Stimulated activated CD8-positive, alpha-beta memory T cell treated with anti-CD3 and anti-CD28 coated beads, Interleukin-12 subunit alpha, Interleukin-12 subunit beta, amount 100 ng/mL, for 1 hour (primary cell): ENCODE data around the gene SS18L1.

ENCODE experiments used
- DNase-seq: peaks from one replicate; pipeline ENCODE4 v3.0.0-alpha.2; 2020; ENCODE audit warnings: low read depth

The SS18L1 gene

DNA sequence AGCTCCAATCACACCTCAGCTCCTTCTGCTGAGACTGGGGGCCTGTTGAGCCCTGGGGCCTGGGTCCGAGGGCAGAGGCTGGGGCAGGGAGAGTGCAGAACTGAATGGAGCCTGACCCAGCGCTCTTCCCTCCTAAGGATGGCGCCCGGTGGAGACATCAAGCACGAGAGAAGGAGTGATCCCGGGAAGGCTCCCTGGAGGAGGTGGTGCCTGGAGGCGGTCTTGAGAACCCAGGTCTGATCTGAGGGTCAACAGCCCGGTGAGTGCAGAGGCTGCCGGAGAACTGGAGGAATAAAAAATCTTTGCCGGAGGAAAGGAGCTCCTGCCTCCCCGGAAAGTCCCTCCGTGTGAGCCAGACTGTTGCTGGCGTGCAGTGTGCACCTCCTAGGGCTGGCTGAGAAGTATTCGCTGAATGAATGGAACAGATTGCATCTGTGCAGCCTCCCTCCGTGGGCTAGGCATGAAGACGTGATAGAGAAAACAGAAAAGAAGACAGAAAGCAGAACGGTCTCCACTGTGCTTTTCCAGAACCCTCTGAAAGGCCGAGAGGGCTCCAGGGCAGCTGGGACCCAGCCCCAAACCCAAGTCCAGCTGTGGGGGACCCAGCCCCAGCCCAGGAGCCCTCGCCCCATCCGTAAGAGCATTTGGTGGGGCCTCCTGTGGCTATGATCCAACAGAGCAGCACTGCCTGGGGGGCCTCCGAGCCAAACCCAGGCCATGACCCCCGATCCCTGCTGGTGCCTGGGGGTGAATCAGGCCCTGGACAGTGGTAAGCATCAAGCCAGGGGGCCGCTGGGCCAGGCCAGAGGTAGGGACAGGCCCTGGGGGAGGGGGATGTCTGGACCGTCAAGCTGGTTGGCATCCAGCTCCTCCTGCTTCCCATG is 83.4 kb downstream of the SS18L1 start:
- DNase-seq = no peak

DNA sequence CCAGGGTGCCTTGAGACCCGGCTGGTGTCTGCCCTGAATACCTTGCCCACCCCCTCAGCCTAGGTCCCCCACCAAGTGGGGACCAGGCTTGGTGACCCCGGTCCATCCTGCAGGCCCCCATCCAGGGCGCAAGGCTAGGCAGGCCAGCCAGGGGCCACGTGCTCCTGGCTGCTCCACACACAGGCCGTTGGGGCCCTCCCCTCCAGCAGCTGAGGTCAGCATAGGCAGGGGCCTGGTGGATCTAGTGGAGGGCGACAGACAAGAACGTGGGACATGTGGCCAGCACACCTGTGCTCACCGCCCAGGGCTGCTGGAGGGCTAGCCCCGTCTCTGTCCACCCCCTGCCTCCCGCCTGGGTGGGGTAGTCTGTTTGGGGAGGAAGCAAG is 84.0 kb downstream of the SS18L1 start:
- no peak for DNase-seq

DNA sequence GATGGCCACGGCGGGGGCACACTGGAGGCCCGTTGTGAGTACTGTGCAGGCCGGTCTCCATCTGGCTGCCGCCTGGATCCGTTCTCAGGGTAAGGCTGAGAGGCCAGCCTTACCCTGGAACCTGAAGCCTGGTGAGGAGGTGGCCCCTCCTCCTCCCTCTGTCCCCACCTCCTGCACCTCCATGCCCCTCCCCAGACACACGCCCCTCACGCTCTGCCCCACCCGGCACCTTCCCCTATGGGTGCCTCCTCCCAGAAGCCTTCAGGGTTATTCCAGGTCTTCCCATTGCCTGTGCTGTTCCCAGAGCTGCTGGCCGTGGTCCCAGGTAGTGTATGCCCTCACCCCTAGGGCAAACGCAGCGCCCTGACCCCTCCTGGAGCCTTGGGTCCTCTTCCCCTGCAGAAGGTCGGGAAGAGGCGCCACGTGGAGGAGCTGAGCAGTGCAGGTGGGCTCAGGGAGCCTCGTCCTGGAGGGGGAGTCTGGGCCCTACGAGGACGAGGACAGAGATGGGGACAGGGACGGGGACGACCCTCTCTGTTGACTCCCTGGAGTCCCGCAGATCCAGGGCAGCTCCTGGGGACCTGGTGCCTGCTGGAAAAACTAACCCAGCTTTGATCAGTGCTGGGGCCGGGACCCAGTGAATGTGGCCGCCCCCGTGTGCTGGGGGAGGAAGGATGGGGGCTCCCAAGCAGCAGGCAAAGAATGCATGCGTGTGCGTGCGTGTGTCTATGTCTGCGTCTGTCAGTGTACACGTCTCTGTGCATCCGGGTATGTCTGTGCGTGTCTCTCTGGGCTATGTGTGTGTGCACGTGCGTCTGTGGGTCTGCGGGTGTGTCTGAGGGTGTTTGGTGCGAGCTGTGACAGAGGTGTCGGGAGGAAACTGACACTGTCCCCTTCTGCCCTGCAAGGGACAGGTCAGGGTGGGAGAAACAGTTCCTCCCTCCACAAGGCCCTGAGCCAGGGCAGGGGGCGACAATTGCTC is 84.7 kb downstream of the SS18L1 start:
- DNase-seq = no peak

DNA sequence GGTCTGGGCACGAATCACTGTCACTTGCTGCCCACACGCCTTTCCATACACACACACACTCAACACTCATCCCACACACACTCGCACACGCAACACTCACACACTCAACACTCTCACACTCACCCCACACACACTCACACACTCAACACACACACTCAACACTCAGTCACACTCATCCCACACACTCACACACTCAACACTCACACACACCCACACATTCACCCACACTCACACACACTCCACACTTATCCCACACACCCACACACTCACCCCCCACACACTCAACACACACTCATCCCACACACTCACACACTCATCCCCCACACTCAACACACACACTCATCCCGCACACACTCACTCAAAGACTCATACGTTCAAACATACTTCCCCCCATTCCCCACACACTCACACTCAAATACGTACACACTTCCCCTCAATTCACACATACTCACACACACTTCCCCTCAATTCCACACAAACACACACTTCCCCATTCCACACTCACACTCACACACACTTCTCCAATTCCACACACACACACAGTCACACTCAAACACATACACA is 85.5 kb downstream of the SS18L1 start:
- DNase-seq = no peak

DNA sequence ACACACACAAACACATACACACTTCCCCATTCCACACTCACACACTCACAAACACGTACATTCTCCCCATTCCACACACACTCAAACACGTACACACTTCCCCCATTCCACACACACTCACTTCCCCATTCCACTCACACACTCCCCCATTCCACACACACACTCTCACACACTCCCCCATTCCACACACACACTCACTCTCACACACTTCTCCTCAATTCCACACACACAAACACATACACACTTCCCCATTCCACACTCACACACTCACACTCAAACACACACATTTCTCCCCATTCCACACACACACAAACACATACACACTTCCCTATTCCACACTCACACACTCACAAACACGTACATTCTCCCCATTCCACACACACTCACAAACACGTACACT is 86.1 kb downstream of the SS18L1 start:
- no peak for DNase-seq

DNA sequence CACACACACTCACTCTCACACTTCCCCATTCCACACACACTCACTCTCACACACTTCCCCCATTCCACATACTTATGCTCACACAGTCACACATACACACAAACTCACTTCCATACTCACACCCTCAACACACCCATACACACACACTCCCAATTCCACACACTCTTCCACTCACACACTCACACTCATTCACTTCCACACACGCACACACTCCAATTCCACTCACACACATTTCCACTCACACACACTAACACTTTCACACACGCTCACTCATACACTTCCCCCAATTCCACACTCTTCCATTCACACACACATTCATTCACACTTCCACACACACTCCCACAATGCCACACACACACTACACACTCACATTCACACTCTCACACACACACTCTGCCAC is 86.7 kb downstream of the SS18L1 start:
- DNase-seq = no peak

DNA sequence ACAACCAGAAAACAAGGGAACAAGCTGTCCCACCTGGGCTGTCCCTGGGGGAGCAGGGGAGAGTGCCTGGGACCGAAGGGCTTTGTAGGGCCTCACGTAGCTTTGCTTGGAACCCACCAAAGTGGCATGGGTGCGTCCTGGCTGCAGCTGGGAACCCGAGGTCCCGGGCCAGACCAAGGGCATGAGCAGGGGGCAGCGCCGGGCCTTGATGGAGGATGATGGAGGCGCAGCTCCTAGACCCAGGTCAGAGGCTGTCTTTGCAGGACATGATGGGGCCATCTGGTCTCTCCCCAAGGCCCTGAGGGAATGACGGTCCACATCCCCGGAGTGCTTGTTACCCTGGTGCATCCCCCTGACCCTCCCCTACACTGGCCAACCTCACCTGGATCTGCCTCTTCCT is 87.1 kb downstream of the SS18L1 start:
- no peak for DNase-seq

DNA sequence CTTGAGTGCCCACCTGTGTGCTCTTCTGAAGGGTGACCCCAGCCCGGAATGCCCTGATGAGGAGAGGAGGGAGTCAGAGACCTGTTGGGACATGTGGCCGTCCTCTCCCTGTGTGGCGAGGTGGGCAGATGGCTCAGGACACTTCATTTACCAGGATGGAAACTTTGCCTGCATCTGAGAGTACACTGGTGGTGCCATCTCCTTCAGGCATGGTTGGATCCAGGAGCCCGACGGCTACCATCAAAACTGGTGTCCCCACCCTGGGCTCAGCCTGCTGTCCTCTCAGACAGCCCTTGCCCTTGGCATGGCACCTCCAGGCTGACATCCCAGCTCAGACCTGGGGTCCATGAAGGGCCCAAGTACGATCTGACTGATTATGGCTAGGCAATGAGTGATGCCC is 87.7 kb downstream of the SS18L1 start:
- no peak for DNase-seq
